ENCODE data around the gene MIOX. TPM values are rescaled to one million over a fixed set of nuclear protein-coding genes. Genes with fewer than 3 reads are reported as not detected.

Gene MIOX
- total RNA-seq, 4 donors from 2014 or later = not detected

GRCh38 chr22:50475652-50476002, 11.0 kb upstream of the MIOX start:
- H3K4me1 ChIP-seq = peaks cover 37 to 40% of the 10 kb centered on the region in 2 donors
- H3K27me3 ChIP-seq = peaks cover 10 to 13% (median 12%) of the 10 kb centered on the region in 3 donors
- in situ Hi-C loops (cut with MboI; ENCODE audit: low sequenced_read_pairs in 4 of 4) = no loop called here
- intact Hi-C loops (cut with DNase I; ENCODE audit: low total_unique reads) = loop anchor here (1.0 kb wide), 1 partner anchor 32 kb away; the partner anchor contains the start of gene LMF2
- DNase-seq (no peak), ATAC-seq (peak in 1 of 2 donors; percentile 5)
- peak overlapping the region; percentile 66 to 95 (median 74) for H3K4me3 ChIP-seq
- no peaks in the 10 kb centered on the region for H3K9me3 ChIP-seq
- TF ChIP-seq POLR2A (IDR thresholded peaks at IDR 0.05) = no peak
- TF ChIP-seq CTCF (IDR thresholded peaks at IDR 0.05 in 4 of 5, conservative IDR thresholded peaks at IDR 0.05 in 1 of 5) = no peak
- H3K36me3 ChIP-seq = no peaks in the 10 kb centered on the region
- peak overlapping the region; percentile 77 to 88 (median 86) for H3K27ac ChIP-seq

GRCh38 chr22:50476868-50477267, 9.8 kb upstream of the MIOX start:
- no peak for ATAC-seq
- intact Hi-C loops (cut with DNase I; ENCODE audit: low total_unique reads) (no loop called here), in situ Hi-C loops (cut with MboI; ENCODE audit: low sequenced_read_pairs in 4 of 4) (no loop called here)
- no peak for TF ChIP-seq POLR2A (IDR thresholded peaks at IDR 0.05)
- no peak for TF ChIP-seq CTCF (IDR thresholded peaks at IDR 0.05 in 4 of 5, conservative IDR thresholded peaks at IDR 0.05 in 1 of 5)
- Histone ChIP-seq H3K27me3 (peaks cover 20 to 23% (median 22%) of the 10 kb centered on the region in 3 donors), H3K27ac (no peak overlapping the region), H3K4me1 (peaks cover 25 to 27% of the 10 kb centered on the region in 2 donors), H3K36me3 (no peaks in the 10 kb centered on the region), H3K9me3 (no peaks in the 10 kb centered on the region), H3K4me3 (no peak overlapping the region)
- no peak for DNase-seq

GRCh38 chr22:50477923-50478322, 8.7 kb upstream of the MIOX start:
- no peaks in the 10 kb centered on the region for H3K36me3 ChIP-seq
- H3K4me3 ChIP-seq = no peak overlapping the region

GRCh38 chr22:50479721-50480120, 6.9 kb upstream of the MIOX start:
- Histone ChIP-seq H3K9me3 (no peaks in the 10 kb centered on the region), H3K36me3 (no peaks in the 10 kb centered on the region), H3K27ac (no peak overlapping the region), H3K4me3 (no peak overlapping the region), H3K27me3 (peaks cover 38 to 45% (median 39%) of the 10 kb centered on the region in 3 donors), H3K4me1 (peaks cover 3 to 5% of the 10 kb centered on the region in 2 donors)
- no peak for DNase-seq
- in situ Hi-C loops (cut with MboI; ENCODE audit: low sequenced_read_pairs in 4 of 4) (no loop called here), intact Hi-C loops (cut with DNase I; ENCODE audit: low total_unique reads) (no loop called here)
- TF ChIP-seq POLR2A (IDR thresholded peaks at IDR 0.05) = no peak
- ATAC-seq = no peak

More at GRCh38 chr22:50477923-50478322, 8.7 kb upstream of the MIOX start:
- ATAC-seq (no peak), DNase-seq (no peak)
- Histone ChIP-seq H3K27me3 (peaks cover 31 to 34% (median 32%) of the 10 kb centered on the region in 3 donors), H3K4me1 (peaks cover 14 to 17% of the 10 kb centered on the region in 2 donors), H3K27ac (no peak overlapping the region), H3K9me3 (no peaks in the 10 kb centered on the region)
- intact Hi-C loops (cut with DNase I; ENCODE audit: low total_unique reads) = no loop called here
- in situ Hi-C loops (cut with MboI; ENCODE audit: low sequenced_read_pairs in 4 of 4) = no loop called here
- TF ChIP-seq POLR2A (IDR thresholded peaks at IDR 0.05) (no peak), CTCF (IDR thresholded peaks at IDR 0.05 in 4 of 5, conservative IDR thresholded peaks at IDR 0.05 in 1 of 5) (no peak)

- Histone ChIP-seq H3K36me3 (no peaks in the 10 kb centered on the region), H3K4me3 (peak overlapping the region in 3 of 4 donors; percentile 19 to 35 (median 31)), H3K4me1 (no peaks in the 10 kb centered on the region), H3K27me3 (peaks cover 39 to 45% (median 44%) of the 10 kb centered on the region in 3 donors), H3K9me3 (no peaks in the 10 kb centered on the region), H3K27ac (no peak overlapping the region)
- intact Hi-C loops (cut with DNase I; ENCODE audit: low total_unique reads) = no loop called here
- TF ChIP-seq CTCF (IDR thresholded peaks at IDR 0.05 in 4 of 5, conservative IDR thresholded peaks at IDR 0.05 in 1 of 5) = no peak
- TF ChIP-seq POLR2A (IDR thresholded peaks at IDR 0.05) = no peak
- no peak for DNase-seq
- in situ Hi-C loops (cut with MboI; ENCODE audit: low sequenced_read_pairs in 4 of 4) = no loop called here
- no peak for ATAC-seq
Observed at GRCh38 chr22:50481045-50481439, 5.6 kb upstream of the MIOX start.
